GM12878 (cell line): ENCODE measurements around the gene HSF5. TPM values are rescaled to one million over a fixed set of nuclear protein-coding genes. Genes with fewer than 3 reads are reported as not detected.

Experiments
- polyA plus RNA-seq, 11 experiments: library from polyadenylated mRNA; depleted of rRNA in 4 of 11; unstranded in 6 of 11; stranded (reverse) in 5 of 11; fragments of >200 nt; fragmentation: Nextera tagmentation in 4 of 11; fragmentation: Illumina TruSeq in 1 of 11; extraction: Ambion mirVana in 4 of 11; extraction: Trizol in 1 of 11; gene quantifications; 1 replicate in 1 of 11; 2 replicates in 10 of 11; pipeline versions ENCODE4 v1.2.1 to v1.2.3, GENCODE V29; 2011 to 2016; ENCODE audit warnings: inconsistent platforms in 2 of 11, missing spikeins in 2 of 11, low read depth in 1 of 11
- total RNA-seq, 4 experiments: library from RNA; depleted of rRNA in 3 of 4; stranded (reverse); fragments of >200 nt in 3 of 4; fragmentation: Illumina TruSeq in 1 of 4; extraction: Trizol in 1 of 4; gene quantifications; 2 replicates each; pipeline versions ENCODE4 v1.2.1 to v1.2.3, GENCODE V29; 2013 to 2021

Gene HSF5
- total and polyA plus RNA-seq, 10 of the 15 experiments (the other 5 are each of a cell fraction or from before 2014, with no cell fraction given), result 0.02 to 0.18 (median 0.06) TPM; not detected in 4

Other genes with a start within 250 kb of the HSF5 start
Only the 7 nearest of the 8 such genes appear.
- gene MPO, start 207.5 kb downstream of the HSF5 start, total RNA-seq (2014; rRNA removed), result 0.05 and 0.06 TPM in 2 replicates
- gene MPO, start 207.5 kb downstream of the HSF5 start, total RNA-seq (2014; rRNA removed; fragmentation: Illumina TruSeq; extraction: Trizol), result 0.09 and 0.13 TPM in 2 replicates
- 0.08 and 0.23 TPM in 2 replicates for gene MPO, start 207.5 kb downstream of the HSF5 start, total RNA-seq (2021)
- gene MPO, start 207.5 kb downstream of the HSF5 start, polyA plus RNA-seq (2011; rRNA removed), result 0.35 and 0.49 TPM in 2 replicates
- gene MPO, start 207.5 kb downstream of the HSF5 start, polyA plus RNA-seq (2014; fragmentation: Illumina TruSeq; extraction: Trizol), result 0.10 TPM in 1 of 2 replicates, not detected in the other
- gene MPO, start 207.5 kb downstream of the HSF5 start, polyA plus RNA-seq (2014; fragmentation: Nextera tagmentation; extraction: Ambion mirVana), result under 1 TPM; 0.10 to 0.26 TPM
- gene MPO, start 207.5 kb downstream of the HSF5 start, polyA plus RNA-seq (2014; rRNA removed), result 0.14 TPM in 2 replicates
- gene MPO, start 207.5 kb downstream of the HSF5 start, polyA plus RNA-seq (2016; fragmentation: Nextera tagmentation; extraction: Ambion mirVana), result under 1 TPM; 0.09 to 0.17 TPM
- 5.6 and 5.7 TPM in 2 replicates for gene TSPOAP1, start 159.6 kb downstream of the HSF5 start, total RNA-seq (2014; rRNA removed)
- 2.8 and 3.6 TPM in 2 replicates for gene TSPOAP1, start 159.6 kb downstream of the HSF5 start, total RNA-seq (2014; rRNA removed; fragmentation: Illumina TruSeq; extraction: Trizol)
- gene TSPOAP1, start 159.6 kb downstream of the HSF5 start, total RNA-seq (2021), result 6.5 and 8.8 TPM in 2 replicates
- 11.6 and 16.4 TPM in 2 replicates for gene TSPOAP1, start 159.6 kb downstream of the HSF5 start, polyA plus RNA-seq (2011; rRNA removed)
- 1.2 and 4.2 TPM in 2 replicates for gene TSPOAP1, start 159.6 kb downstream of the HSF5 start, polyA plus RNA-seq (2014; fragmentation: Illumina TruSeq; extraction: Trizol)
- under 1 TPM in 1 of 2 experiments, not detected in 1; 0.58 TPM for gene TSPOAP1, start 159.6 kb downstream of the HSF5 start, polyA plus RNA-seq (2014; fragmentation: Nextera tagmentation; extraction: Ambion mirVana)
- gene TSPOAP1, start 159.6 kb downstream of the HSF5 start, polyA plus RNA-seq (2014; rRNA removed), result 8.5 and 10.9 TPM in 2 replicates
- gene TSPOAP1, start 159.6 kb downstream of the HSF5 start, polyA plus RNA-seq (2016; fragmentation: Nextera tagmentation; extraction: Ambion mirVana), result 1 to 10 TPM; 2.2 to 3.2 TPM
- 87.9 and 92.8 TPM in 2 replicates for gene SUPT4H1, start 136.2 kb downstream of the HSF5 start, total RNA-seq (2014; rRNA removed)
- 70.4 and 83.8 TPM in 2 replicates for gene SUPT4H1, start 136.2 kb downstream of the HSF5 start, total RNA-seq (2014; rRNA removed; fragmentation: Illumina TruSeq; extraction: Trizol)
- gene SUPT4H1, start 136.2 kb downstream of the HSF5 start, total RNA-seq (2021), result 87.0 and 93.2 TPM in 2 replicates
- gene SUPT4H1, start 136.2 kb downstream of the HSF5 start, polyA plus RNA-seq (2011; rRNA removed), result 230 and 240 TPM in 2 replicates
- gene SUPT4H1, start 136.2 kb downstream of the HSF5 start, polyA plus RNA-seq (2014; fragmentation: Illumina TruSeq; extraction: Trizol), result 98.9 and 112 TPM in 2 replicates
- gene SUPT4H1, start 136.2 kb downstream of the HSF5 start, polyA plus RNA-seq (2014; fragmentation: Nextera tagmentation; extraction: Ambion mirVana), result 100 to 1,000 TPM; 148 to 293 TPM
- 94.9 and 102 TPM in 2 replicates for gene SUPT4H1, start 136.2 kb downstream of the HSF5 start, polyA plus RNA-seq (2014; rRNA removed)
- 100 to 1,000 TPM; 143 to 159 TPM for gene SUPT4H1, start 136.2 kb downstream of the HSF5 start, polyA plus RNA-seq (2016; fragmentation: Nextera tagmentation; extraction: Ambion mirVana)
- 5.3 and 7.2 TPM in 2 replicates for gene RNF43, start 70.9 kb downstream of the HSF5 start, total RNA-seq (2014; rRNA removed)
- gene RNF43, start 70.9 kb downstream of the HSF5 start, total RNA-seq (2014; rRNA removed; fragmentation: Illumina TruSeq; extraction: Trizol), result 4.4 and 4.5 TPM in 2 replicates
- gene RNF43, start 70.9 kb downstream of the HSF5 start, total RNA-seq (2021), result 6.8 and 8.2 TPM in 2 replicates
- 16.7 and 20.8 TPM in 2 replicates for gene RNF43, start 70.9 kb downstream of the HSF5 start, polyA plus RNA-seq (2011; rRNA removed)
- 6.6 and 6.7 TPM in 2 replicates for gene RNF43, start 70.9 kb downstream of the HSF5 start, polyA plus RNA-seq (2014; fragmentation: Illumina TruSeq; extraction: Trizol)
- gene RNF43, start 70.9 kb downstream of the HSF5 start, polyA plus RNA-seq (2014; fragmentation: Nextera tagmentation; extraction: Ambion mirVana), result 1 to 10 TPM; 1.2 to 1.3 TPM
- 5.8 and 5.9 TPM in 2 replicates for gene RNF43, start 70.9 kb downstream of the HSF5 start, polyA plus RNA-seq (2014; rRNA removed)
- 1 to 10 TPM; 4.4 to 5.1 TPM for gene RNF43, start 70.9 kb downstream of the HSF5 start, polyA plus RNA-seq (2016; fragmentation: Nextera tagmentation; extraction: Ambion mirVana)
- 81.1 and 83.1 TPM in 2 replicates for gene MTMR4, start 26.2 kb upstream of the HSF5 start, total RNA-seq (2014; rRNA removed)
- gene MTMR4, start 26.2 kb upstream of the HSF5 start, total RNA-seq (2014; rRNA removed; fragmentation: Illumina TruSeq; extraction: Trizol), result 51.5 and 52.3 TPM in 2 replicates
- 87.2 and 87.6 TPM in 2 replicates for gene MTMR4, start 26.2 kb upstream of the HSF5 start, total RNA-seq (2021)
- gene MTMR4, start 26.2 kb upstream of the HSF5 start, polyA plus RNA-seq (2011; rRNA removed), result 92.3 and 127 TPM in 2 replicates
- gene MTMR4, start 26.2 kb upstream of the HSF5 start, polyA plus RNA-seq (2014; fragmentation: Illumina TruSeq; extraction: Trizol), result 52.0 and 54.2 TPM in 2 replicates
- 10 to 100 TPM; 12.8 to 15.3 TPM for gene MTMR4, start 26.2 kb upstream of the HSF5 start, polyA plus RNA-seq (2014; fragmentation: Nextera tagmentation; extraction: Ambion mirVana)
- 62.4 TPM in 2 replicates for gene MTMR4, start 26.2 kb upstream of the HSF5 start, polyA plus RNA-seq (2014; rRNA removed)
- 10 to 100 TPM; 42.0 to 47.9 TPM for gene MTMR4, start 26.2 kb upstream of the HSF5 start, polyA plus RNA-seq (2016; fragmentation: Nextera tagmentation; extraction: Ambion mirVana)
- gene TEX14, start 203.6 kb upstream of the HSF5 start, total RNA-seq (2014; rRNA removed), result 0.60 and 1.3 TPM in 2 replicates
- 0.60 and 0.85 TPM in 2 replicates for gene TEX14, start 203.6 kb upstream of the HSF5 start, total RNA-seq (2014; rRNA removed; fragmentation: Illumina TruSeq; extraction: Trizol)
- 0.37 and 0.46 TPM in 2 replicates for gene TEX14, start 203.6 kb upstream of the HSF5 start, total RNA-seq (2021)
- 0.26 and 0.29 TPM in 2 replicates for gene TEX14, start 203.6 kb upstream of the HSF5 start, polyA plus RNA-seq (2011; rRNA removed)
- gene TEX14, start 203.6 kb upstream of the HSF5 start, polyA plus RNA-seq (2014; fragmentation: Illumina TruSeq; extraction: Trizol), result 1.2 and 1.8 TPM in 2 replicates
- gene TEX14, start 203.6 kb upstream of the HSF5 start, polyA plus RNA-seq (2014; fragmentation: Nextera tagmentation; extraction: Ambion mirVana), result under 1 TPM; 0.53 to 0.79 TPM
- 0.81 and 1.2 TPM in 2 replicates for gene TEX14, start 203.6 kb upstream of the HSF5 start, polyA plus RNA-seq (2014; rRNA removed)
- under 1 TPM; 0.15 to 0.25 TPM for gene TEX14, start 203.6 kb upstream of the HSF5 start, polyA plus RNA-seq (2016; fragmentation: Nextera tagmentation; extraction: Ambion mirVana)
- gene RAD51C, start 204.2 kb upstream of the HSF5 start, total RNA-seq (2014; rRNA removed), result 59.6 and 71.1 TPM in 2 replicates
- 85.0 and 85.4 TPM in 2 replicates for gene RAD51C, start 204.2 kb upstream of the HSF5 start, total RNA-seq (2014; rRNA removed; fragmentation: Illumina TruSeq; extraction: Trizol)
- gene RAD51C, start 204.2 kb upstream of the HSF5 start, total RNA-seq (2021), result 70.4 and 73.0 TPM in 2 replicates
- gene RAD51C, start 204.2 kb upstream of the HSF5 start, polyA plus RNA-seq (2011; rRNA removed), result 111 and 156 TPM in 2 replicates
- gene RAD51C, start 204.2 kb upstream of the HSF5 start, polyA plus RNA-seq (2014; fragmentation: Illumina TruSeq; extraction: Trizol), result 102 and 148 TPM in 2 replicates
- gene RAD51C, start 204.2 kb upstream of the HSF5 start, polyA plus RNA-seq (2014; fragmentation: Nextera tagmentation; extraction: Ambion mirVana), result 100 to 1,000 TPM; 229 to 240 TPM
- 83.2 and 92.5 TPM in 2 replicates for gene RAD51C, start 204.2 kb upstream of the HSF5 start, polyA plus RNA-seq (2014; rRNA removed)
- gene RAD51C, start 204.2 kb upstream of the HSF5 start, polyA plus RNA-seq (2016; fragmentation: Nextera tagmentation; extraction: Ambion mirVana), result 100 to 1,000 TPM; 266 to 267 TPM